Ascending aorta (tissue), 2 donors: ENCODE measurements around the gene KRT26. TPM values are rescaled to one million over a fixed set of nuclear protein-coding genes. Genes with fewer than 3 reads are reported as not detected.

ENCODE experiments used
- DNase-seq, 2 donors: peaks; one replicate each; pipeline ENCODE4 v3.0.0-alpha.2; 2019; ENCODE audit warnings: low spot score in 2 of 2
- H3K27ac ChIP-seq, 2 donors: fragments of 200-600 bp; sonication (generic); one replicate each; pipeline ENCODE4 v1.5.1; 2016 to 2017; ENCODE audit warnings: mild to moderate bottlenecking in 1 of 2
- H3K27me3 ChIP-seq: fragments of 200-600 bp; sonication (generic); one replicate; pipeline ENCODE4 v1.5.1; 2017
- H3K36me3 ChIP-seq, 2 donors: fragments of 200-600 bp; sonication (generic); one replicate each; pipeline ENCODE4 v1.5.1; 2016
- H3K4me1 ChIP-seq, 2 donors: fragments of 200-600 bp; sonication (generic); one replicate each; pipeline ENCODE4 v1.5.1; 2016 to 2017; ENCODE audit warnings: mild to moderate bottlenecking in 1 of 2
- H3K4me3 ChIP-seq, 2 donors: fragments of 200-600 bp; sonication (generic); one replicate each; pipeline ENCODE4 v1.5.1; 2016 to 2017; ENCODE audit warnings: mild to moderate bottlenecking in 1 of 2
- H3K9me3 ChIP-seq, 2 donors: fragments of 200-600 bp; sonication (generic); one replicate each; pipeline ENCODE4 v1.5.1; 2016
- intact Hi-C: fragments of 100-400 bp; cut with DNase I; formaldehyde crosslinking; loops from one replicate; pipeline ENCODE4 v1.15.1; 2023
- total RNA-seq: library from RNA; depleted of rRNA; stranded (reverse); fragments of >200 nt; gene quantifications from one replicate; pipeline ENCODE4 v1.1.0, GENCODE V29; 2016
- TF ChIP-seq, protein P1 (sequence below), 3 experiments: fragments of 200-600 bp in 2 of 3; fragments of 450-650 bp in 1 of 3; sonication (generic) in 2 of 3; IDR thresholded peaks; one replicate each; pipeline ENCODE4 v1.5.1; 2016 to 2019; ENCODE audit warnings: antibody characterized with exemption in 3 of 3, mild to moderate bottlenecking in 1 of 3, moderate library complexity in 1 of 3

The KRT26 gene
- total RNA-seq, 1 donor from 2014 or later, result not detected

DNA sequence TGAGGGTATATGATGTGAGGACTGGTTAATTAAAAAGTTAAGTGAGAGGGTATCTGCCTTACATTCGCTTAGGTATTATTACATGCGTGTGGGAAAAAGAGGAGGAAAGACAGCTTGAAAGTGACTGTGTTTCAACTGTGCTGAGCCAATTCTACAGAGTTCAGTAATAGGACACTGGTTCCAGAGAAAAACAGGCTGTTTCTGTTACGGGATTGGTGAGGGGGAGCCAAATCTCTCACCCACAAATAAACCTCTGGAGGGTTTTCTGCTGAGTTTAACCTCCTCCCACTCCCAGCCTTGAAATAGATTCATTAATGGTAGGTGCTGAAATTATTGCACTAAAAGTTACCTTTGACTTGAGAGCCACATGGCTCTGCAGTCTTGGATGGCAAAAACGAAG is 3.9 kb upstream of the KRT26 start:
- TF ChIP-seq, protein P1, sequence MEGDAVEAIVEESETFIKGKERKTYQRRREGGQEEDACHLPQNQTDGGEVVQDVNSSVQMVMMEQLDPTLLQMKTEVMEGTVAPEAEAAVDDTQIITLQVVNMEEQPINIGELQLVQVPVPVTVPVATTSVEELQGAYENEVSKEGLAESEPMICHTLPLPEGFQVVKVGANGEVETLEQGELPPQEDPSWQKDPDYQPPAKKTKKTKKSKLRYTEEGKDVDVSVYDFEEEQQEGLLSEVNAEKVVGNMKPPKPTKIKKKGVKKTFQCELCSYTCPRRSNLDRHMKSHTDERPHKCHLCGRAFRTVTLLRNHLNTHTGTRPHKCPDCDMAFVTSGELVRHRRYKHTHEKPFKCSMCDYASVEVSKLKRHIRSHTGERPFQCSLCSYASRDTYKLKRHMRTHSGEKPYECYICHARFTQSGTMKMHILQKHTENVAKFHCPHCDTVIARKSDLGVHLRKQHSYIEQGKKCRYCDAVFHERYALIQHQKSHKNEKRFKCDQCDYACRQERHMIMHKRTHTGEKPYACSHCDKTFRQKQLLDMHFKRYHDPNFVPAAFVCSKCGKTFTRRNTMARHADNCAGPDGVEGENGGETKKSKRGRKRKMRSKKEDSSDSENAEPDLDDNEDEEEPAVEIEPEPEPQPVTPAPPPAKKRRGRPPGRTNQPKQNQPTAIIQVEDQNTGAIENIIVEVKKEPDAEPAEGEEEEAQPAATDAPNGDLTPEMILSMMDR (IDR thresholded peaks at IDR 0.05), result no peak
- Histone ChIP-seq H3K27me3 (no peaks in the 10 kb centered on the region), H3K27ac (no peak overlapping the region), H3K36me3 (no peaks in the 10 kb centered on the region), H3K9me3 (no peaks in the 10 kb centered on the region), H3K4me3 (no peak overlapping the region), H3K4me1 (no peaks in the 10 kb centered on the region)
- intact Hi-C loops, result no loop called here
- DNase-seq, result no peak

DNA sequence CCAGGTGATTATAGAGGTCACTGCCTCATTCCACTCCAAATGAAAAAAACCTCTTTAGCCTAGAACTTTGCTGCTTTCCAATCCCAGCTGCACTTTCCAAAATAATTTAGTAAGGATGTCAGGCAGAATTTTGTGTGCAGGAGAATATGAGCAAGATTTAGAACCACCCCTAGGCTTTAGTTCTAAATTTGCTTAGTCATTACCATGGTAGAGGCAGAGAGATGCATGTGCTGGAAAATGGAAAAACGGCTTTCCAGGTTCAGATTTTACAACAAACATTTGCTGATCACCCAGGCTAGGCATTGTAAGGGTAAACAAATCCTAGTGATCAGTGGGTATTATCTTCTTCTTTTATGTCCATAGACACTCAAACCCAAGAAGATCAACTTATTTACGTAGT is 6.3 kb downstream of the KRT26 start:
- intact Hi-C loops, result no loop called here
- H3K27me3 ChIP-seq, result no peaks in the 10 kb centered on the region
- TF ChIP-seq, protein P1 (IDR thresholded peaks at IDR 0.05), result no peak
- no peak overlapping the region for H3K27ac ChIP-seq
- H3K9me3 ChIP-seq, result peaks cover 6 to 25% of the 10 kb centered on the region in 2 donors
- DNase-seq, result no peak
- no peak overlapping the region for H3K4me3 ChIP-seq
- no peaks in the 10 kb centered on the region for H3K4me1 ChIP-seq
- no peaks in the 10 kb centered on the region for H3K36me3 ChIP-seq

DNA sequence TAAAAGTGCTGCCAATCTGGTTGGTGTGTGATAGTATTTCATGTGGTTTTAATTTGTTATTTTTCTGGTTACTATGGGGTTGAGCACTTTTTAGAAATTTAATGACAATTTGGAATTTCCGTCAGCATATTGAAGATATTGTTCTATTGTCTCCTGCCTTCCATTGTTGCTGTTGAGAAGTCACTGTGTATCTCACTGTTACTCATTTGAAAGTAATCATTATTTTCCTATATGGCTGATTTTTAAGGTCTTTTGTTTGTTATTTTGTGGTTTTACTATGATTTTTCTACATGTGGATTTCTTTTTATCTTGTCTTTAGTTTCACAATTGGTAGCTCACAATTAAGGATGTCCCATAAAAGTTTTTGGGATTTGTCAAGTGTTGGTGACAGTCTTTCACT is 8.2 kb downstream of the KRT26 start:
- H3K4me3 ChIP-seq, result no peak overlapping the region
- no peak overlapping the region for H3K27ac ChIP-seq
- H3K36me3 ChIP-seq, result no peaks in the 10 kb centered on the region
- intact Hi-C loops, result no loop called here
- TF ChIP-seq, protein P1 (IDR thresholded peaks at IDR 0.05), result no peak
- peaks cover 12 to 44% of the 10 kb centered on the region in 2 donors for H3K9me3 ChIP-seq
- no peak for DNase-seq
- H3K27me3 ChIP-seq, result no peaks in the 10 kb centered on the region
- no peaks in the 10 kb centered on the region for H3K4me1 ChIP-seq

DNA sequence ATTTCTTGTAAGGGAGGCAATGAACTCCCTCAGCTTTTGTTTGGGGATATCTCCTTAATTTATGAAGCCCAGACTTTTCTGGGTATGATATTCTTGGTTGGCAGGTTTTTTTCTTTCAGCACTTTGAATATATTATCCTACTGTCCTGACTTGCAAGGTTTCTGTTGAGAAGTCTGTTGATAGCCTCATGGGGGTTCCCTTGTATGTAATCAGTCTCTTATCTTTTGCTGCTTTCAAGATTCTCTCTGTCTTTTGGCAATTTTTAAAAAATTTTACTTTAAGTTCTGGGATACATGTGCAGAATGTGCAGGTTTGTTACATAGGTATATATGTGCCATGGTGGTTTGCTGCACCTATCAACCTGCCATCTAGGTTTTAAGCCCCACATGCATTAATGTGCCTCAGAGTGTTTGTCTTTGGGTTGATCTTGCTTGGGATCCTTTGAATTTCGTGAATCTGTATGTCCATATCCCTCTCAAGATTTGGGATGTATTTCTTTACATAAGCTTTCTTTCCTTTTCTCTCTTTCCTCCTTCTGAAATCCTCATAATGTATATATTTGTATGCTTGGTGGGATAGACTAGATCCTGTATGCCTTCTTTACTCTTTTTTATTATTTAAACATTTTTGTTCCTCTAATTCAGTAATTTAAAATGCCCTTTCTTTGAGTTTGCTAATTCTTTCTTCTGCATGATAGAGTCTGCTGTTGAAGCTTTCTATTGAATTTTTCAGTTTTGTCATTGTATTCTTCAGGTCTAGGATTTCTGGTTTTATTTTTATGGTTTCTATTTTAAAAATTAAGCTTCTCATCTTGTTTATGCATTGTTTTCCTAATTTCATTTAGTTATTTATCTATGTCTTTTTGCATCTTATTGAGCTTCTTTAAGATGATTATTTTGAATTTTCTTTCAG is 11.6 kb downstream of the KRT26 start:
- Histone ChIP-seq H3K9me3 (peaks cover 12 to 46% of the 10 kb centered on the region in 2 donors), H3K27ac (no peak overlapping the region), H3K4me1 (no peaks in the 10 kb centered on the region), H3K4me3 (no peak overlapping the region), H3K36me3 (no peaks in the 10 kb centered on the region), H3K27me3 (no peaks in the 10 kb centered on the region)
- DNase-seq, result no peak
- intact Hi-C loops, result no loop called here
- TF ChIP-seq, protein P1 (IDR thresholded peaks at IDR 0.05), result no peak

DNA sequence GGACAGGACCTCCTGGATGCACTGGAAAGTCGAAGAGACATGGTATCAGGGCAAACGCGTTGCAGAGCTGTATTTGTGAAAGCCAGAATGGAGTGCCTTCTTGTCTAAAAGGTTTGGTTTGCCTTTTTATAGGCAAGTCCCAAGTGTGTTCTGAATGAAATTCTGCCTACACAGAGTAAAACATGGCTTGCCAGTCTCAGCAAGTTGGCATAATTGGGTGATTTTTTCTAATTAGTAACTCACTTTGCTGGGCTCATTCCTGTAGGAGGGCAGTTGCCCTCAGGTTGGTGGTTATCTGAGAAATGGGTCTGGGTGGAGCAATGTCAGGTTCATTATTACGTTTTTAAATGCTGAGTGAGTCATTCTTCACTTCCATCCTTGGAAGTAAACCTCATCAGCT is 16.8 kb downstream of the KRT26 start, which contains the start of gene KRT25:
Gene KRT25 (minus strand): TSS at position 101 of the 400 bp plus-strand sequence. CDS start 60 bp downstream, at position 41.
- Histone ChIP-seq H3K4me3 (no peak within 1 kb of the TSS), H3K27ac (no peak within 1 kb of the TSS), H3K9me3 (peaks cover 4 to 16% of the 10 kb centered on the region in 2 donors), H3K36me3 (no peaks in the 10 kb centered on the region), H3K27me3 (no peaks in the 10 kb centered on the region), H3K4me1 (no peaks in the 10 kb centered on the region)
- no peak for DNase-seq
- intact Hi-C loops, result no loop called here
- TF ChIP-seq, protein P1 (IDR thresholded peaks at IDR 0.05), result no peak
